ENCODE results near the gene QSOX2.
A peak's percentile ranks its signal among the peaks of the same experiment; 100 is the strongest.

The QSOX2 gene

GRCh38 chr9:136235171-136235570 lies 10.4 kb downstream of the QSOX2 start:
- no peak for DNase-seq

GRCh38 chr9:136234597-136234996 lies 11.0 kb downstream of the QSOX2 start:
- no peak for DNase-seq

- DNase-seq: no peak
Observed at GRCh38 chr9:136233868-136234267, 11.7 kb downstream of the QSOX2 start.

- DNase-seq: no peak
Observed at GRCh38 chr9:136233411-136233810, 12.2 kb downstream of the QSOX2 start.

- DNase-seq: no peak
Observed at GRCh38 chr9:136232969-136233368, 12.6 kb downstream of the QSOX2 start.

- DNase-seq: no peak
Observed at GRCh38 chr9:136231478-136232297, 13.9 kb downstream of the QSOX2 start.

GRCh38 chr9:136230773-136231172 lies 14.8 kb downstream of the QSOX2 start:
- DNase-seq: no peak

- DNase-seq: no peak
Observed at GRCh38 chr9:136230365-136230764, 15.2 kb downstream of the QSOX2 start.

GRCh38 chr9:136229096-136230065 lies 16.2 kb downstream of the QSOX2 start:
- DNase-seq: no peak

GRCh38 chr9:136228107-136228875 lies 17.3 kb downstream of the QSOX2 start:
- no peak for DNase-seq

GRCh38 chr9:136226680-136227407 lies 18.8 kb downstream of the QSOX2 start:
- DNase-seq: no peak

- peak; percentile 51 for DNase-seq
Observed at GRCh38 chr9:136225748-136226679, 19.6 kb downstream of the QSOX2 start.

- DNase-seq: no peak
Observed at GRCh38 chr9:136225366-136225747, 20.3 kb downstream of the QSOX2 start.

- no peak for DNase-seq
Observed at GRCh38 chr9:136223871-136224640, 21.6 kb downstream of the QSOX2 start.

GRCh38 chr9:136222906-136223285 lies 22.7 kb downstream of the QSOX2 start:
- DNase-seq: no peak

- no peak for DNase-seq
Observed at GRCh38 chr9:136222166-136222905, 23.3 kb downstream of the QSOX2 start.

- DNase-seq: no peak
Observed at GRCh38 chr9:136220017-136220729, 25.4 kb downstream of the QSOX2 start.

GRCh38 chr9:136219276-136219675 lies 26.3 kb downstream of the QSOX2 start:
- no peak for DNase-seq

- no peak for DNase-seq
Observed at GRCh38 chr9:136218673-136219072, 26.9 kb downstream of the QSOX2 start.

Measured in activated CD4-positive, alpha-beta T cell treated with anti-CD3 and anti-CD28 coated beads for 1 hour (primary cell).